Endometrium (tissue), 2 donors: ENCODE data around the gene RNF123.

Source experiments
- FAIRE-seq: peaks from 2 replicates; lab custom pipeline; 2012; peaks lifted over from hg19 to GRCh38; lab: Jason Lieb, UNC
- donor health status: control.
- donor health status: control.

RNF123 gene

DNA sequence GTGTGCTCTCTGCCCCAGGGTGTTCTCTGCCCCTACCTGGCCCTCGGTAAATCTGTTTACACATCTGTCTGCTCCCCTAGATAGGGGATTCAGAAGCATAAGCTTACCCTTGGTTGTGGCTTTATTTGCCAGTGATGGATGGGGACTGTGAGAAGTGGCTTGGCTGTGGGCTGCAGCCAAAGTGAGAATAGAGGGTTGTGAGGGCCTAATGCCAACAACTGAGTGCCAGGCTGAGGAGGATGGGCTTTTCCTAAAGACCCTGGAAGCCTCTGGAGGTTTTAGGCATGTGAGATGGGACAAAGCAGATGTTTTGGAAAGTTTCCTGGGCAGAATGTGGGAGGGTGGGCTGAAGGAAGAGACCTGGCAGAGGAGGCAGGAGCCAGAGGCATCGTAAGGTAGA, 30.6 kb upstream of the RNF123 start:
- FAIRE-seq = no peak

GRCh38 chr3:49659756-49660155, 29.6 kb upstream of the RNF123 start:
- FAIRE-seq = no peak

DNA sequence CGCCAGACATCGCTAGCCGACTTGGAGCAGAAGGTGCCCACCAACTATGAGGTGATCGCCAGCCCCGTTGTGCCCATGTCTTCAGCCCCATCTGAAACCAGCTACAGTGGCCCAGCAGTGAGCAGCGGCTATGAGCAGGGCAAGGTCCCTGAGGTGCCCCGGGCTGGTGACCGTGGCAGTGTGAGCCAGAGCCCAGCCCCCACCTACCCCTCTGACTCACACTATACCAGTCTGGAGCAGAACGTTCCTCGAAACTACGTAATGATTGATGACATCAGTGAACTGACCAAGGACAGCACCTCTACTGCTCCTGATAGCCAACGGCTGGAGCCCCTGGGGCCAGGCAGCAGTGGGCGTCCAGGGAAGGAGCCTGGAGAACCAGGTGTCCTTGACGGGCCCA, 28.1 kb upstream of the RNF123 start:
- FAIRE-seq = no peak

GRCh38 chr3:49662021-49662420, 27.3 kb upstream of the RNF123 start:
- FAIRE-seq = no peak

- no peak for FAIRE-seq
Measured at GRCh38 chr3:49662720-49663413, 26.5 kb upstream of the RNF123 start.

DNA sequence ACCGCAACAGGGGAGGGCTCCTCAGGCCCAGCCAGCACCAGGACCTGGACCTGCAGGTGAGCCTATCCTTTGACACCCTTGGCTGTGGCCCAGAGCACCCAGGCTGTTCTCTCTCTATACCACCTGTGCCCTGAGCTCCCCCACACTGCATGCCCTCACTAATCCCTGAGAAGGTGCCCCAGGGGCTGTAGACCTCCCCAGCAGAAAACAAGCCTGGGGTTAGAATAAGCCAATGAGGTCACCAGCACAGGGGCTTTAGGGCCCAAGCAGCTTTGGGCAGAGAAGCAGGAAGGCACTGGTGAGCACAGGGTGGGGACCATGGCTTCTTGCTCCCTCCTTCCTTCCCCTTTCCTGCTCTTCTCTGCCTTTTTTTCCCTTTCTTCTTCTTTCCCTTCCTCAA, 25.5 kb upstream of the RNF123 start:
- no peak for FAIRE-seq

- FAIRE-seq = no peak
Measured at GRCh38 chr3:49664300-49664699, 25.1 kb upstream of the RNF123 start.

- no peak for FAIRE-seq
Measured at GRCh38 chr3:49665822-49666519, 23.4 kb upstream of the RNF123 start.

- no peak for FAIRE-seq
Measured at GRCh38 chr3:49666592-49666991, 22.8 kb upstream of the RNF123 start.

- FAIRE-seq = no peak
Measured at GRCh38 chr3:49667701-49668413, 21.5 kb upstream of the RNF123 start.

DNA sequence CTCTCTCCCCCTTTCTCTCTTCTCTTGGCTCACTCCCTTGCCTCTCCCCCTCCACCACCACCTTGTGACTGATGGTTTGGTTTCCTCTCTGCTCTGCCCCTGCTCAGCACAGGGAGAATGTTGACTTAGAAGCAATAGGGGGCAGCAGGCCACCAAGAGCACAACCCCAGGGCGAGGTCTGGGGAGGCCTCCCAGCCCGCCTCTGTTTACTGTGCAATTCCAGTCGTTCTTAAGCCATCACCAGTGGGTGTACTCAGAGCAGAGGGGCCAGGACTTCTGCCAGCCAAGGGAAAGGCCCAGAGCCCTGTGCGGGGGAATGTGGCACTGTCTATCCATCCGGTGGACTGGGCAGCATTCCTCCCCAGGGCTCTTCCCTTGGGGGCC, 21.0 kb upstream of the RNF123 start:
- FAIRE-seq = no peak

GRCh38 chr3:49668861-49669260, 20.5 kb upstream of the RNF123 start:
- no peak for FAIRE-seq

DNA sequence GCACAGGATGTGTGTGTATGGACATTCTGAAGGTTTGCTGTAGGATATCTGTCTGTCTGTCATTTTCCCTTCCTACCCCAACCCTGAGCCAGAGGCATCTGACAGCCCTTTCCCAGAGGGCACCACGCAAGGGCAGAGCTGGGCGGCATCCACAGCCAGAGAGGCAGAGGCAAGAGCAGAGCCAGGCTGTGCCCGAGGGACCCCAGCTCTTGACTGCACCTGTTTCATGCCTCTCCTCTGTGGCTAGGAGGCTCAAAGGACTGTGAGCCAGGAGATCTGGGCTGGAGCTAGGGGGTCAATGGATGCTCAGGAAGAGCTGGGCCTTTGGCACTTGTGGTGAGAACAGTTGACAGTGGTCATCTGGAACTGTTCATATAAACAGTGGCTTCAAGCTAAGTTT, 20.0 kb upstream of the RNF123 start:
- no peak for FAIRE-seq

- FAIRE-seq = no peak
Measured at GRCh38 chr3:49670940-49671290, 18.4 kb upstream of the RNF123 start.

- no peak for FAIRE-seq
Measured at GRCh38 chr3:49671291-49672288, 17.8 kb upstream of the RNF123 start.

GRCh38 chr3:49673121-49673714, 16.1 kb upstream of the RNF123 start:
- no peak for FAIRE-seq

DNA sequence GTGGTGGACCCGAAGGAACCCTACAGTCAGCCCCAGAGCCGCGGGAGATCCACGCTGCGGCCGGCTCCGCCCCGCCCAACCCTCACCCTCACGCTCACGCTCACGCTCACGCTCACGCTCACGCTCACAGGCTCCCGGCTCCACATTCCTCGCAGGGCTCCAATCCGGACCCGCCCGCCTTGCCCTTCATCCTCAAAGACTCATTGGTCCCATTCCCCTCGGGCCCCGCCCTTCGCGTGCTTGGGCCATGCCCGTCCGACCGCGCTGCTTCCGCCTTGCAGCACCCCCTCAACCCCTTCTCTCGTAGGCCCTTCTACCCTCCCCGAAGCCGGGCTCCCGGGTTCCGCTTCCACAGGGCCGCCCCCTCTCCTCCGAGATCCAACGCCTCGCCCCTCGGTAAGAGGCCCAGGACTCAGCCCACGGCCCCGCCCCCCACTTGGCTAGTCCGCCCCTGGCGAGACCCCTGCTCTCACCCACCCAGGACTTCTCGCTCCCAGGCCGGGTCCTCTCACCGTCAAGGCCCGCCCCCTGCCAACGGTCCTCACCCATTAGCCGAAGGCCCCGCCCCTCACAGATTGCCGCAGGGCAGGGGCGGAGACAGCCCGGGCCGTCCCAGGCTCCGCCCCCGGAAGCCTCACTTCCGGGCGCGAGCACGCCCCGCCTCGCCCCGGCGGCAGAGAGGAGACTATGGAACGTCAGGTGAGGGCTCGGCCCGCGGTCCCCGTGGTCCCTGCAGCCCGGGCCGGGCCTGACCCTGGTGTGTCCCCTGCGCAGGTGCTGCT, 15.5 kb upstream of the RNF123 start, which contains the start of gene APEH:
Gene APEH, plus strand, starts transcription at position 637 of the 782 bp plus-strand sequence. Its CDS starts 51 bp downstream, at position 688.
- no peak for FAIRE-seq

- no peak for FAIRE-seq
Measured at GRCh38 chr3:49674497-49674983, 14.8 kb upstream of the RNF123 start.

DNA sequence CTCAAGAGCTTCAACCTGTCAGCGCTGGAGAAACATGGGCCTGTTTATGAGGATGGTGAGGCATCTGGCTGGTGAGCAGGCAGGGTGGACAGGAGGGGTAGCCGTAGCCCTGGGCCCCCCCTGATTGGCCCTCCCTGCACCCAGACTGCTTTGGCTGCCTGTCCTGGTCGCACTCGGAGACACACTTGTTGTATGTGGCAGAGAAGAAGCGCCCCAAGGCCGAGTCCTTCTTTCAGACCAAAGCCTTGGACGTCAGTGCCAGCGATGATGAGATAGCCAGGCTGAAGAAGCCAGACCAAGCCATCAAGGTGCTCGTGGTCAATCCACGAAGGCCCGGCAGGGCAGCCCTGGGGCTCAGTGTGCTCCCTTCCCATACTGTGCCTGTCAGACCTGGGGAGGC, 13.4 kb upstream of the RNF123 start:
- FAIRE-seq = no peak

- no peak for FAIRE-seq
Measured at GRCh38 chr3:49680493-49681231, 8.7 kb upstream of the RNF123 start.
